Measurements from ENCODE around the gene C1orf35.

Gene C1orf35

GRCh38 chr1:228088586-228089498, 14.3 kb downstream of the C1orf35 start:
- Histone ChIP-seq H3K27ac (ENCODE audit: low read depth in 2 of 2, low read length in 2 of 2) (no peak overlapping the region), H3K4me1 (ENCODE audit: control insufficient read depth in 2 of 2, insufficient read depth in 2 of 2, low read length in 2 of 2) (peaks cover 62 to 78% of the 10 kb centered on the region in 2 donors), H3K36me3 (ENCODE audit: control insufficient read depth in 2 of 2, insufficient read depth in 2 of 2, low read length in 2 of 2) (peaks cover 6 to 22% of the 10 kb centered on the region in 2 donors), H3K27me3 (ENCODE audit: control insufficient read depth in 2 of 2, insufficient read depth in 2 of 2, low read length in 2 of 2) (no peaks in the 10 kb centered on the region), H3K9me3 (ENCODE audit: control insufficient read depth in 2 of 2, low read length in 2 of 2) (peaks cover 0 to under 1% of the 10 kb centered on the region in 2 donors), H3K9ac (ENCODE audit: low read depth in 1 of 2, low read length in 2 of 2) (peak overlapping the region in 1 of 2 donors; percentile 0), H3K4me3 (ENCODE audit: low read length in 2 of 2) (peak overlapping the region in 1 of 2 donors; percentile 55)

GRCh38 chr1:228087771-228088251, 15.3 kb downstream of the C1orf35 start:
- Histone ChIP-seq H3K4me3 (ENCODE audit: low read length in 2 of 2) (peak overlapping the region in 1 of 2 donors; percentile 23), H3K27me3 (ENCODE audit: control insufficient read depth in 2 of 2, insufficient read depth in 2 of 2, low read length in 2 of 2) (no peaks in the 10 kb centered on the region), H3K9me3 (ENCODE audit: control insufficient read depth in 2 of 2, low read length in 2 of 2) (no peaks in the 10 kb centered on the region), H3K9ac (ENCODE audit: low read depth in 1 of 2, low read length in 2 of 2) (no peak overlapping the region), H3K27ac (ENCODE audit: low read depth in 2 of 2, low read length in 2 of 2) (no peak overlapping the region), H3K4me1 (ENCODE audit: control insufficient read depth in 2 of 2, insufficient read depth in 2 of 2, low read length in 2 of 2) (peaks cover 65 to 80% of the 10 kb centered on the region in 2 donors), H3K36me3 (ENCODE audit: control insufficient read depth in 2 of 2, insufficient read depth in 2 of 2, low read length in 2 of 2) (peaks cover 5 to 20% of the 10 kb centered on the region in 2 donors)

GRCh38 chr1:228085287-228085951, 17.7 kb downstream of the C1orf35 start:
- peak overlapping the region; percentile 26 to 52 for H3K9ac ChIP-seq (ENCODE audit: low read depth in 1 of 2, low read length in 2 of 2)
- H3K36me3 ChIP-seq (ENCODE audit: control insufficient read depth in 2 of 2, insufficient read depth in 2 of 2, low read length in 2 of 2), result peaks cover 5 to 12% of the 10 kb centered on the region in 2 donors
- H3K27me3 ChIP-seq (ENCODE audit: control insufficient read depth in 2 of 2, insufficient read depth in 2 of 2, low read length in 2 of 2), result no peaks in the 10 kb centered on the region
- peak overlapping the region; percentile 32 to 95 for H3K4me3 ChIP-seq (ENCODE audit: low read length in 2 of 2)
- peak overlapping the region; percentile 48 to 99 for H3K27ac ChIP-seq (ENCODE audit: low read depth in 2 of 2, low read length in 2 of 2)
- H3K9me3 ChIP-seq (ENCODE audit: control insufficient read depth in 2 of 2, low read length in 2 of 2), result no peaks in the 10 kb centered on the region
- H3K4me1 ChIP-seq (ENCODE audit: control insufficient read depth in 2 of 2, insufficient read depth in 2 of 2, low read length in 2 of 2), result peaks cover 62 to 72% of the 10 kb centered on the region in 2 donors

- no peaks in the 10 kb centered on the region for H3K27me3 ChIP-seq (ENCODE audit: control insufficient read depth in 2 of 2, insufficient read depth in 2 of 2, low read length in 2 of 2)
- H3K9ac ChIP-seq (ENCODE audit: low read depth in 1 of 2, low read length in 2 of 2), result peak overlapping the region; percentile 19 to 99
- peak overlapping the region; percentile 32 to 95 for H3K4me3 ChIP-seq (ENCODE audit: low read length in 2 of 2)
- H3K27ac ChIP-seq (ENCODE audit: low read depth in 2 of 2, low read length in 2 of 2), result peak overlapping the region; percentile 48 to 99
- no peaks in the 10 kb centered on the region for H3K9me3 ChIP-seq (ENCODE audit: control insufficient read depth in 2 of 2, low read length in 2 of 2)
- peaks cover 5 to 9% of the 10 kb centered on the region in 2 donors for H3K36me3 ChIP-seq (ENCODE audit: control insufficient read depth in 2 of 2, insufficient read depth in 2 of 2, low read length in 2 of 2)
- peaks cover 57 to 66% of the 10 kb centered on the region in 2 donors for H3K4me1 ChIP-seq (ENCODE audit: control insufficient read depth in 2 of 2, insufficient read depth in 2 of 2, low read length in 2 of 2)
Measured at GRCh38 chr1:228084797-228085196, 18.3 kb downstream of the C1orf35 start.

GRCh38 chr1:228084325-228084724, 18.8 kb downstream of the C1orf35 start:
- H3K27me3 ChIP-seq (ENCODE audit: control insufficient read depth in 2 of 2, insufficient read depth in 2 of 2, low read length in 2 of 2), result no peaks in the 10 kb centered on the region

GRCh38 chr1:228083871-228084278, 19.2 kb downstream of the C1orf35 start:
- H3K4me1 ChIP-seq (ENCODE audit: control insufficient read depth in 2 of 2, insufficient read depth in 2 of 2, low read length in 2 of 2), result peaks cover 48 to 57% of the 10 kb centered on the region in 2 donors
- H3K9ac ChIP-seq (ENCODE audit: low read depth in 1 of 2, low read length in 2 of 2), result peak overlapping the region; percentile 98 to 99
- peaks cover 4 to 6% of the 10 kb centered on the region in 2 donors for H3K36me3 ChIP-seq (ENCODE audit: control insufficient read depth in 2 of 2, insufficient read depth in 2 of 2, low read length in 2 of 2)
- peak overlapping the region; percentile 92 to 95 for H3K4me3 ChIP-seq (ENCODE audit: low read length in 2 of 2)
- H3K9me3 ChIP-seq (ENCODE audit: control insufficient read depth in 2 of 2, low read length in 2 of 2), result no peaks in the 10 kb centered on the region
- no peaks in the 10 kb centered on the region for H3K27me3 ChIP-seq (ENCODE audit: control insufficient read depth in 2 of 2, insufficient read depth in 2 of 2, low read length in 2 of 2)
- peak overlapping the region; percentile 93 to 99 for H3K27ac ChIP-seq (ENCODE audit: low read depth in 2 of 2, low read length in 2 of 2)

More at GRCh38 chr1:228084325-228084724, 18.8 kb downstream of the C1orf35 start:
- Histone ChIP-seq H3K4me3 (ENCODE audit: low read length in 2 of 2) (peak overlapping the region; percentile 92 to 95), H3K9me3 (ENCODE audit: control insufficient read depth in 2 of 2, low read length in 2 of 2) (no peaks in the 10 kb centered on the region), H3K27ac (ENCODE audit: low read depth in 2 of 2, low read length in 2 of 2) (peak overlapping the region; percentile 93 to 99), H3K9ac (ENCODE audit: low read depth in 1 of 2, low read length in 2 of 2) (peak overlapping the region; percentile 98 to 99), H3K36me3 (ENCODE audit: control insufficient read depth in 2 of 2, insufficient read depth in 2 of 2, low read length in 2 of 2) (peaks cover 5 to 8% of the 10 kb centered on the region in 2 donors), H3K4me1 (ENCODE audit: control insufficient read depth in 2 of 2, insufficient read depth in 2 of 2, low read length in 2 of 2) (peaks cover 52 to 61% of the 10 kb centered on the region in 2 donors)

GRCh38 chr1:228082918-228083870, 19.9 kb downstream of the C1orf35 start:
- peak overlapping the region; percentile 93 to 99 for H3K27ac ChIP-seq (ENCODE audit: low read depth in 2 of 2, low read length in 2 of 2)
- H3K9ac ChIP-seq (ENCODE audit: low read depth in 1 of 2, low read length in 2 of 2), result peak overlapping the region; percentile 98 to 99
- H3K4me1 ChIP-seq (ENCODE audit: control insufficient read depth in 2 of 2, insufficient read depth in 2 of 2, low read length in 2 of 2), result peaks cover 42 to 51% of the 10 kb centered on the region in 2 donors
- no peaks in the 10 kb centered on the region for H3K27me3 ChIP-seq (ENCODE audit: control insufficient read depth in 2 of 2, insufficient read depth in 2 of 2, low read length in 2 of 2)
- H3K4me3 ChIP-seq (ENCODE audit: low read length in 2 of 2), result peak overlapping the region; percentile 92 to 95
- H3K9me3 ChIP-seq (ENCODE audit: control insufficient read depth in 2 of 2, low read length in 2 of 2), result no peaks in the 10 kb centered on the region
- H3K36me3 ChIP-seq (ENCODE audit: control insufficient read depth in 2 of 2, insufficient read depth in 2 of 2, low read length in 2 of 2), result no peaks in the 10 kb centered on the region

GRCh38 chr1:228082214-228082917, 20.8 kb downstream of the C1orf35 start, which contains the start of gene ARF1:
ARF1 (plus strand) TSS chr1:228082708; CDS start chr1:228097115, 14,407 bp downstream.
- Histone ChIP-seq H3K27me3 (ENCODE audit: control insufficient read depth in 2 of 2, insufficient read depth in 2 of 2, low read length in 2 of 2) (no peaks in the 10 kb centered on the region), H3K4me3 (ENCODE audit: low read length in 2 of 2) (peak within 1 kb of the TSS; percentile 92 to 95), H3K4me1 (ENCODE audit: control insufficient read depth in 2 of 2, insufficient read depth in 2 of 2, low read length in 2 of 2) (peaks cover 35 to 43% of the 10 kb centered on the region in 2 donors), H3K9me3 (ENCODE audit: control insufficient read depth in 2 of 2, low read length in 2 of 2) (no peaks in the 10 kb centered on the region), H3K36me3 (ENCODE audit: control insufficient read depth in 2 of 2, insufficient read depth in 2 of 2, low read length in 2 of 2) (no peaks in the 10 kb centered on the region), H3K9ac (ENCODE audit: low read depth in 1 of 2, low read length in 2 of 2) (peak within 1 kb of the TSS; percentile 98 to 99), H3K27ac (ENCODE audit: low read depth in 2 of 2, low read length in 2 of 2) (peak within 1 kb of the TSS; percentile 93 to 99)

Measured in mucosa of rectum (tissue), 2 donors.